ENCODE data around the gene AP4S1.

Gene AP4S1

GRCh38 chr14:31113794-31114193 lies 88.3 kb downstream of the AP4S1 start:
- DNase-seq (ENCODE audit: extremely low read depth, low read depth), result no peak
- no peak for TF ChIP-seq CTCF (IDR thresholded peaks at IDR 0.05; ENCODE audit: low read depth, low read length)

GRCh38 chr14:31118892-31119291 lies 93.4 kb downstream of the AP4S1 start:
- DNase-seq (ENCODE audit: extremely low read depth, low read depth), result no peak
- TF ChIP-seq CTCF (IDR thresholded peaks at IDR 0.05; ENCODE audit: low read depth, low read length), result no peak

GRCh38 chr14:31122098-31122611 lies 96.7 kb downstream of the AP4S1 start:
- no peak for DNase-seq (ENCODE audit: extremely low read depth, low read depth)
- TF ChIP-seq CTCF (IDR thresholded peaks at IDR 0.05; ENCODE audit: low read depth, low read length), result no peak

GRCh38 chr14:31122921-31123320 lies 97.5 kb downstream of the AP4S1 start:
- no peak for DNase-seq (ENCODE audit: extremely low read depth, low read depth)
- no peak for TF ChIP-seq CTCF (IDR thresholded peaks at IDR 0.05; ENCODE audit: low read depth, low read length)

GRCh38 chr14:31124197-31124596 lies 98.7 kb downstream of the AP4S1 start:
- no peak for TF ChIP-seq CTCF (IDR thresholded peaks at IDR 0.05; ENCODE audit: low read depth, low read length)
- DNase-seq (ENCODE audit: extremely low read depth, low read depth), result no peak

- no peak for DNase-seq (ENCODE audit: extremely low read depth, low read depth)
- TF ChIP-seq CTCF (IDR thresholded peaks at IDR 0.05; ENCODE audit: low read depth, low read length), result no peak
Observed at GRCh38 chr14:31125231-31125630, 99.8 kb downstream of the AP4S1 start.

- no peak for DNase-seq (ENCODE audit: extremely low read depth, low read depth)
Observed at GRCh38 chr14:31126680-31127079, 101.2 kb downstream of the AP4S1 start.

More at GRCh38 chr14:31126680-31127079, 101.2 kb downstream of the AP4S1 start:
- TF ChIP-seq CTCF (IDR thresholded peaks at IDR 0.05; ENCODE audit: low read depth, low read length), result no peak
